ENCODE results near the gene KLHL22.

KLHL22 gene

DNA sequence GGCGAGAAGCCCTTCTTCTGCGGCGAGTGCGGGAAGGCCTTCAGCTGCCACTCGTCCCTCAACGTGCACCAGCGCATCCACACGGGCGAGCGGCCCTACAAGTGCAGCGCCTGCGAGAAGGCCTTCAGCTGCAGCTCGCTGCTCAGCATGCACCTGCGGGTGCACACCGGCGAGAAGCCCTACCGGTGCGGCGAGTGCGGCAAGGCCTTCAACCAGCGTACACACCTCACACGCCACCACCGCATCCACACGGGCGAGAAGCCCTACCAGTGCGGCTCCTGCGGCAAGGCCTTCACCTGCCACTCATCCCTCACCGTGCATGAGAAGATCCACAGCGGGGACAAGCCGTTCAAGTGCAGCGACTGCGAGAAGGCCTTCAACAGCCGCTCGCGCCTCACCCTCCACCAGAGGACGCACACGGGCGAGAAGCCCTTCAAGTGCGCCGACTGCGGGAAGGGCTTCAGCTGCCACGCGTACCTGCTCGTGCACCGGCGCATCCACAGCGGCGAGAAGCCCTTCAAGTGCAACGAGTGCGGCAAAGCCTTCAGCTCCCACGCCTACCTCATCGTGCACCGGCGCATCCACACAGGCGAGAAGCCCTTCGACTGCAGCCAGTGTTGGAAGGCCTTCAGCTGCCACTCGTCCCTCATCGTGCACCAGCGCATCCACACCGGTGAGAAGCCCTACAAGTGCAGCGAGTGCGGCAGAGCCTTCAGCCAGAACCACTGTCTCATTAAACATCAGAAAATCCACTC lies 89.5 kb downstream of the KLHL22 start:
- no peaks in the 10 kb centered on the region for H3K36me3 ChIP-seq (replicated peaks; ENCODE audit: insufficient read depth, low read length)

DNA sequence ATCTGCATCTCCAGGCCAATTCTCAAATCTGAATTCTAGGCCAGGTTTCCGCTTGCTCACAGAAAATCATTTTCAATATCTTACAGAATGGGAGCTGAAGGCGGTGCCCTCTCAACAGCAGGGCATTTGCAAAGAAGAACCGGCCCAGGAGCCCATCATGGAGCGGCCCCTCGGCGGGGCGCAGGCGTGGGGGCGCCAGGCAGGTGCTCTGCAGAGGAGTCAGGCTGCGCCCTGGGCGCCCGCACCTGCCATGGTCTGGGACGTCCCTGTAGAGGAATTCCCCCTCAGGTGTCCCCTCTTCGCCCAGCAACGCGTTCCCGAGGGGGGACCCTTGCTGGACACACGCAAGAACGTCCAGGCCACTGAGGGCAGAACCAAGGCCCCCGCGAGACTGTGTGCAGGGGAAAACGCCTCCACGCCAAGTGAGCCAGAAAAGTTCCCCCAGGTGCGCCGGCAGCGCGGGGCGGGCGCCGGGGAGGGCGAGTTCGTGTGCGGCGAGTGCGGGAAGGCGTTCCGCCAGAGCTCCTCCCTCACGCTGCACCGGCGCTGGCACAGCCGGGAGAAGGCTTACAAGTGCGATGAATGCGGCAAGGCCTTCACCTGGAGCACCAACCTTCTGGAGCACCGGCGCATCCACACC lies 90.2 kb downstream of the KLHL22 start:
- Histone ChIP-seq H3K27ac (ENCODE audit: low read length) (no peak overlapping the region), H3K4me3 (ENCODE audit: low read length) (no peak overlapping the region), H3K27me3 (replicated peaks; ENCODE audit: insufficient read depth, low read length) (no peaks in the 10 kb centered on the region), H4K20me1 (ENCODE audit: insufficient read depth, low read length) (no peaks in the 10 kb centered on the region), H3K79me2 (ENCODE audit: low read length) (no peaks in the 10 kb centered on the region), H3K9me2 (replicated peaks; ENCODE audit: insufficient read depth, low read length) (no peaks in the 10 kb centered on the region), H3F3A (ENCODE audit: insufficient read depth, low read length) (no peaks in the 10 kb centered on the region), H3K9ac (ENCODE audit: low read length) (no peak overlapping the region), H3K4me1 (ENCODE audit: low read length) (no peaks in the 10 kb centered on the region), H2AFZ (ENCODE audit: low read length) (no peak overlapping the region), H3K36me3 (replicated peaks; ENCODE audit: insufficient read depth, low read length) (no peaks in the 10 kb centered on the region), H3K4me2 (ENCODE audit: low read depth, low read length) (no peak overlapping the region), H3K9me3 (replicated peaks; ENCODE audit: insufficient read depth, low read length) (no peaks in the 10 kb centered on the region)
- TF ChIP-seq, protein P1, sequence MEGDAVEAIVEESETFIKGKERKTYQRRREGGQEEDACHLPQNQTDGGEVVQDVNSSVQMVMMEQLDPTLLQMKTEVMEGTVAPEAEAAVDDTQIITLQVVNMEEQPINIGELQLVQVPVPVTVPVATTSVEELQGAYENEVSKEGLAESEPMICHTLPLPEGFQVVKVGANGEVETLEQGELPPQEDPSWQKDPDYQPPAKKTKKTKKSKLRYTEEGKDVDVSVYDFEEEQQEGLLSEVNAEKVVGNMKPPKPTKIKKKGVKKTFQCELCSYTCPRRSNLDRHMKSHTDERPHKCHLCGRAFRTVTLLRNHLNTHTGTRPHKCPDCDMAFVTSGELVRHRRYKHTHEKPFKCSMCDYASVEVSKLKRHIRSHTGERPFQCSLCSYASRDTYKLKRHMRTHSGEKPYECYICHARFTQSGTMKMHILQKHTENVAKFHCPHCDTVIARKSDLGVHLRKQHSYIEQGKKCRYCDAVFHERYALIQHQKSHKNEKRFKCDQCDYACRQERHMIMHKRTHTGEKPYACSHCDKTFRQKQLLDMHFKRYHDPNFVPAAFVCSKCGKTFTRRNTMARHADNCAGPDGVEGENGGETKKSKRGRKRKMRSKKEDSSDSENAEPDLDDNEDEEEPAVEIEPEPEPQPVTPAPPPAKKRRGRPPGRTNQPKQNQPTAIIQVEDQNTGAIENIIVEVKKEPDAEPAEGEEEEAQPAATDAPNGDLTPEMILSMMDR (IDR thresholded peaks at IDR 0.05; ENCODE audit: low read length) = no peak
- TF ChIP-seq EZH2phosphoT487 (IDR thresholded peaks at IDR 0.05; ENCODE audit: low read length) (no peak), EZH2 (optimal IDR thresholded peaks at IDR 0.05; ENCODE audit: low read depth, low read length) (no peak)
- no peak for DNase-seq

More for the DNA sequence above, 89.5 kb downstream of the KLHL22 start:
- H3K9me2 ChIP-seq (replicated peaks; ENCODE audit: insufficient read depth, low read length) = no peaks in the 10 kb centered on the region
- H3K27me3 ChIP-seq (replicated peaks; ENCODE audit: insufficient read depth, low read length) = no peaks in the 10 kb centered on the region
- no peak overlapping the region for H2AFZ ChIP-seq (ENCODE audit: low read length)
- no peaks in the 10 kb centered on the region for H3K79me2 ChIP-seq (ENCODE audit: low read length)
- H3K4me1 ChIP-seq (ENCODE audit: low read length) = no peaks in the 10 kb centered on the region
- DNase-seq = no peak
- no peak overlapping the region for H3K4me2 ChIP-seq (ENCODE audit: low read depth, low read length)
- no peak for TF ChIP-seq EZH2 (optimal IDR thresholded peaks at IDR 0.05; ENCODE audit: low read depth, low read length)
- TF ChIP-seq, protein P1 (IDR thresholded peaks at IDR 0.05; ENCODE audit: low read length) = no peak
- TF ChIP-seq EZH2phosphoT487 (IDR thresholded peaks at IDR 0.05; ENCODE audit: low read length) = no peak
- H3K9ac ChIP-seq (ENCODE audit: low read length) = no peak overlapping the region
- no peaks in the 10 kb centered on the region for H3K9me3 ChIP-seq (replicated peaks; ENCODE audit: insufficient read depth, low read length)
- H4K20me1 ChIP-seq (ENCODE audit: insufficient read depth, low read length) = no peaks in the 10 kb centered on the region
- no peak overlapping the region for H3K4me3 ChIP-seq (ENCODE audit: low read length)
- no peak overlapping the region for H3K27ac ChIP-seq (ENCODE audit: low read length)
- no peaks in the 10 kb centered on the region for H3F3A ChIP-seq (ENCODE audit: insufficient read depth, low read length)

DNA sequence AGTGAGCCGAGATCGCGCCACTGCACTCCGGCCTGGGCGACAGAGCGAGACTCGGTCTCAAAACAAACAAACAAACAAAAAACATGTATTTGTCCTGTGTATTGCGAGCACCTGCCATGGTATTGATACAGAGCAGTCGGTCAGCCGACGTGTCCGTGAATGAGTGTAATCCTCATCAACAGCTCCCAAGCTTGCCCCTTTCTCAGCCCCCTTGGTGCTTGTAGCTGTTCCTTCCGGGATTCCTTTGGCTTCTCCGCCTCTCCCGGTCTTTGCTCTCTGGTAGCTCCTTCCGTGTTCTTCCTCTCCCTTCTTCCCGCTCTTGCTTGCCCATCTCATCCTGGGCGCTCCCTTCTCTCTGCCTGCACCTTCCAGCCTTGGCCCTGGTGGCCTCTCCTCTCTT lies 90.7 kb downstream of the KLHL22 start:
- no peaks in the 10 kb centered on the region for H3K9me3 ChIP-seq (replicated peaks; ENCODE audit: insufficient read depth, low read length)
- no peaks in the 10 kb centered on the region for H3K79me2 ChIP-seq (ENCODE audit: low read length)
- H3K9me2 ChIP-seq (replicated peaks; ENCODE audit: insufficient read depth, low read length) = no peaks in the 10 kb centered on the region
- no peaks in the 10 kb centered on the region for H3F3A ChIP-seq (ENCODE audit: insufficient read depth, low read length)
- H3K27me3 ChIP-seq (replicated peaks; ENCODE audit: insufficient read depth, low read length) = no peaks in the 10 kb centered on the region
- TF ChIP-seq, protein P1 (IDR thresholded peaks at IDR 0.05; ENCODE audit: low read length) = no peak
- TF ChIP-seq EZH2phosphoT487 (IDR thresholded peaks at IDR 0.05; ENCODE audit: low read length) (no peak), EZH2 (optimal IDR thresholded peaks at IDR 0.05; ENCODE audit: low read depth, low read length) (no peak)
- no peak overlapping the region for H3K27ac ChIP-seq (ENCODE audit: low read length)
- H2AFZ ChIP-seq (ENCODE audit: low read length) = no peak overlapping the region
- no peak overlapping the region for H3K4me2 ChIP-seq (ENCODE audit: low read depth, low read length)
- DNase-seq = no peak
- H3K4me3 ChIP-seq (ENCODE audit: low read length) = no peak overlapping the region
- H3K36me3 ChIP-seq (replicated peaks; ENCODE audit: insufficient read depth, low read length) = no peaks in the 10 kb centered on the region
- H3K9ac ChIP-seq (ENCODE audit: low read length) = no peak overlapping the region
- H3K4me1 ChIP-seq (ENCODE audit: low read length) = no peaks in the 10 kb centered on the region
- no peaks in the 10 kb centered on the region for H4K20me1 ChIP-seq (ENCODE audit: insufficient read depth, low read length)
